ENCODE results near the gene CCNQ.

GRCh38 chrX:153609917-153610835 is 11.2 kb upstream of the CCNQ start:
- TF ChIP-seq, protein P1, sequence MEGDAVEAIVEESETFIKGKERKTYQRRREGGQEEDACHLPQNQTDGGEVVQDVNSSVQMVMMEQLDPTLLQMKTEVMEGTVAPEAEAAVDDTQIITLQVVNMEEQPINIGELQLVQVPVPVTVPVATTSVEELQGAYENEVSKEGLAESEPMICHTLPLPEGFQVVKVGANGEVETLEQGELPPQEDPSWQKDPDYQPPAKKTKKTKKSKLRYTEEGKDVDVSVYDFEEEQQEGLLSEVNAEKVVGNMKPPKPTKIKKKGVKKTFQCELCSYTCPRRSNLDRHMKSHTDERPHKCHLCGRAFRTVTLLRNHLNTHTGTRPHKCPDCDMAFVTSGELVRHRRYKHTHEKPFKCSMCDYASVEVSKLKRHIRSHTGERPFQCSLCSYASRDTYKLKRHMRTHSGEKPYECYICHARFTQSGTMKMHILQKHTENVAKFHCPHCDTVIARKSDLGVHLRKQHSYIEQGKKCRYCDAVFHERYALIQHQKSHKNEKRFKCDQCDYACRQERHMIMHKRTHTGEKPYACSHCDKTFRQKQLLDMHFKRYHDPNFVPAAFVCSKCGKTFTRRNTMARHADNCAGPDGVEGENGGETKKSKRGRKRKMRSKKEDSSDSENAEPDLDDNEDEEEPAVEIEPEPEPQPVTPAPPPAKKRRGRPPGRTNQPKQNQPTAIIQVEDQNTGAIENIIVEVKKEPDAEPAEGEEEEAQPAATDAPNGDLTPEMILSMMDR (IDR thresholded peaks at IDR 0.05; ENCODE audit: insufficient read depth, low read depth, low read length), result peak; percentile 47
- TF ChIP-seq EZH2 (IDR thresholded peaks at IDR 0.05; ENCODE audit: insufficient read depth, low read length), result no peak
